ENCODE data around the gene GALNT6. TPM values are rescaled to one million over a fixed set of nuclear protein-coding genes. Genes with fewer than 3 reads are reported as not detected.

GALNT6 gene
- total and polyA plus RNA-seq, 9 of the 15 experiments (the other 6 are each of a cell fraction or from before 2014, with no cell fraction given) = 1.5 to 8.6 (median 5.1) TPM

DNA sequence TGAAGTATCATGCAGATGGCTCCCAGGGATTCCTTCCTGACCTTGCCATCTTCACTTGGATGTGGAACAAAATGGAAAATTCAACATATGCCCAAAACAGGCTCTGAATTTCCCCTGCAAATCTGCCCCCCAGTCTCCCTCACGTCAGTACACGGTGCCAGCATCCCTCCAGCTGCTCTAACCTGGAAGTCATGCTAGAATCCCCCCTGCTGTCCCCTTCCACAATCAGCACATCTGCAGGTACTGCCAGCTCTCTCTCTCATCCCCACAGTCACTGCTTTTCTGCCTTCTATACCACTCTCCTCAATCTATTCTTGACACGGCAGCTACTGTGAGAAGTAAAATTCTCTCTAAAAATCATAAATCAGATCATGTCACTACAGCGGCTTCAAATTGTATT, 21.6 kb downstream of the GALNT6 start:
- POLR2A ChIA-PET = interaction anchor here (0.9 kb wide), 1 partner anchor 9 kb away, joined by 3 read pairs; no protein-coding TSS in a partner anchor
- TF ChIP-seq PURB (CRISPR knock-in tag; IDR thresholded peaks at IDR 0.05; ENCODE audit: low read depth) (no peak), MECOM (CRISPR knock-in tag; IDR thresholded peaks at IDR 0.05) (no peak), EHMT2 (IDR thresholded peaks at IDR 0.05) (no peak), NFIC (IDR thresholded peaks at IDR 0.05) (no peak), NR4A1 (CRISPR knock-in tag; IDR thresholded peaks at IDR 0.05) (no peak), NR4A1 (tag; IDR thresholded peaks at IDR 0.05) (no peak), ZNF444 (CRISPR knock-in tag; IDR thresholded peaks at IDR 0.05) (no peak), SIN3A (IDR thresholded peaks at IDR 0.05; ENCODE audit: borderline replicate concordance in 2 of 2, control insufficient read depth in 1 of 2, low read depth in 2 of 2, low read length in 2 of 2) (no peak), NCOA6 (IDR thresholded peaks at IDR 0.05) (no peak), HMG20B (CRISPR knock-in tag; IDR thresholded peaks at IDR 0.05) (no peak), PHF21A (IDR thresholded peaks at IDR 0.05; ENCODE audit: borderline replicate concordance, low read depth) (no peak), CBFB (CRISPR knock-in tag; IDR thresholded peaks at IDR 0.05) (no peak), PRMT5 (CRISPR knock-in tag; IDR thresholded peaks at IDR 0.05) (no peak)
- TF ChIP-seq, protein P1, sequence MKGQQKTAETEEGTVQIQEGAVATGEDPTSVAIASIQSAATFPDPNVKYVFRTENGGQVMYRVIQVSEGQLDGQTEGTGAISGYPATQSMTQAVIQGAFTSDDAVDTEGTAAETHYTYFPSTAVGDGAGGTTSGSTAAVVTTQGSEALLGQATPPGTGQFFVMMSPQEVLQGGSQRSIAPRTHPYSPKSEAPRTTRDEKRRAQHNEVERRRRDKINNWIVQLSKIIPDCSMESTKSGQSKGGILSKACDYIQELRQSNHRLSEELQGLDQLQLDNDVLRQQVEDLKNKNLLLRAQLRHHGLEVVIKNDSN (CRISPR knock-in tag; IDR thresholded peaks at IDR 0.05) = no peak
- TF ChIP-seq, protein P2, sequence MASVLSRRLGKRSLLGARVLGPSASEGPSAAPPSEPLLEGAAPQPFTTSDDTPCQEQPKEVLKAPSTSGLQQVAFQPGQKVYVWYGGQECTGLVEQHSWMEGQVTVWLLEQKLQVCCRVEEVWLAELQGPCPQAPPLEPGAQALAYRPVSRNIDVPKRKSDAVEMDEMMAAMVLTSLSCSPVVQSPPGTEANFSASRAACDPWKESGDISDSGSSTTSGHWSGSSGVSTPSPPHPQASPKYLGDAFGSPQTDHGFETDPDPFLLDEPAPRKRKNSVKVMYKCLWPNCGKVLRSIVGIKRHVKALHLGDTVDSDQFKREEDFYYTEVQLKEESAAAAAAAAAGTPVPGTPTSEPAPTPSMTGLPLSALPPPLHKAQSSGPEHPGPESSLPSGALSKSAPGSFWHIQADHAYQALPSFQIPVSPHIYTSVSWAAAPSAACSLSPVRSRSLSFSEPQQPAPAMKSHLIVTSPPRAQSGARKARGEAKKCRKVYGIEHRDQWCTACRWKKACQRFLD (CRISPR knock-in tag; IDR thresholded peaks at IDR 0.05) = no peak
- TF ChIP-seq, protein P3, sequence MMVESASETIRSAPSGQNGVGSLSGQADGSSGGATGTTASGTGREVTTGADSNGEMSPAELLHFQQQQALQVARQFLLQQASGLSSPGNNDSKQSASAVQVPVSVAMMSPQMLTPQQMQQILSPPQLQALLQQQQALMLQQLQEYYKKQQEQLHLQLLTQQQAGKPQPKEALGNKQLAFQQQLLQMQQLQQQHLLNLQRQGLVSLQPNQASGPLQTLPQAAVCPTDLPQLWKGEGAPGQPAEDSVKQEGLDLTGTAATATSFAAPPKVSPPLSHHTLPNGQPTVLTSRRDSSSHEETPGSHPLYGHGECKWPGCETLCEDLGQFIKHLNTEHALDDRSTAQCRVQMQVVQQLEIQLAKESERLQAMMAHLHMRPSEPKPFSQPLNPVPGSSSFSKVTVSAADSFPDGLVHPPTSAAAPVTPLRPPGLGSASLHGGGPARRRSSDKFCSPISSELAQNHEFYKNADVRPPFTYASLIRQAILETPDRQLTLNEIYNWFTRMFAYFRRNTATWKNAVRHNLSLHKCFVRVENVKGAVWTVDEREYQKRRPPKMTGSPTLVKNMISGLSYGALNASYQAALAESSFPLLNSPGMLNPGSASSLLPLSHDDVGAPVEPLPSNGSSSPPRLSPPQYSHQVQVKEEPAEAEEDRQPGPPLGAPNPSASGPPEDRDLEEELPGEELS (CRISPR knock-in tag; IDR thresholded peaks at IDR 0.05; ENCODE audit: borderline replicate concordance) = no peak
- TF ChIP-seq, protein P4, sequence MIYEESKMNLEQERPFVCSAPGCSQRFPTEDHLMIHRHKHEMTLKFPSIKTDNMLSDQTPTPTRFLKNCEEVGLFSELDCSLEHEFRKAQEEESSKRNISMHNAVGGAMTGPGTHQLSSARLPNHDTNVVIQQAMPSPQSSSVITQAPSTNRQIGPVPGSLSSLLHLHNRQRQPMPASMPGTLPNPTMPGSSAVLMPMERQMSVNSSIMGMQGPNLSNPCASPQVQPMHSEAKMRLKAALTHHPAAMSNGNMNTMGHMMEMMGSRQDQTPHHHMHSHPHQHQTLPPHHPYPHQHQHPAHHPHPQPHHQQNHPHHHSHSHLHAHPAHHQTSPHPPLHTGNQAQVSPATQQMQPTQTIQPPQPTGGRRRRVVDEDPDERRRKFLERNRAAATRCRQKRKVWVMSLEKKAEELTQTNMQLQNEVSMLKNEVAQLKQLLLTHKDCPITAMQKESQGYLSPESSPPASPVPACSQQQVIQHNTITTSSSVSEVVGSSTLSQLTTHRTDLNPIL (CRISPR knock-in tag; IDR thresholded peaks at IDR 0.05) = no peak
- TF ChIP-seq, protein P5, sequence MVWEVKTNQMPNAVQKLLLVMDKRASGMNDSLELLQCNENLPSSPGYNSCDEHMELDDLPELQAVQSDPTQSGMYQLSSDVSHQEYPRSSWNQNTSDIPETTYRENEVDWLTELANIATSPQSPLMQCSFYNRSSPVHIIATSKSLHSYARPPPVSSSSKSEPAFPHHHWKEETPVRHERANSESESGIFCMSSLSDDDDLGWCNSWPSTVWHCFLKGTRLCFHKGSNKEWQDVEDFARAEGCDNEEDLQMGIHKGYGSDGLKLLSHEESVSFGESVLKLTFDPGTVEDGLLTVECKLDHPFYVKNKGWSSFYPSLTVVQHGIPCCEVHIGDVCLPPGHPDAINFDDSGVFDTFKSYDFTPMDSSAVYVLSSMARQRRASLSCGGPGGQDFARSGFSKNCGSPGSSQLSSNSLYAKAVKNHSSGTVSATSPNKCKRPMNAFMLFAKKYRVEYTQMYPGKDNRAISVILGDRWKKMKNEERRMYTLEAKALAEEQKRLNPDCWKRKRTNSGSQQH (CRISPR knock-in tag; IDR thresholded peaks at IDR 0.05) = no peak

More for the DNA sequence above, 21.6 kb downstream of the GALNT6 start:
- CTCF ChIA-PET (ENCODE audit: low intra/inter-chr PET ratio) = no interaction called here
- intact Hi-C loops (cut with micrococcal nuclease) (no loop called here), in situ Hi-C loops (cut with MboI) (no loop called here)
- DNase-seq (ENCODE audit: extremely low read depth in 1 of 4, low spot score in 3 of 4) = no peak
- BruUV-seq (replicated peaks) = no TSS peak
- FAIRE-seq = peak; percentile 49
- H3K9ac ChIP-seq (ENCODE audit: insufficient read depth in 1 of 2, low read depth in 2 of 2, low read length in 2 of 2) = no peak overlapping the region; a peak in 1 of 4 replicates
- no peak overlapping the region for H2AFZ ChIP-seq (ENCODE audit: low read depth, low read length)
- H3K9me3 ChIP-seq (replicated peaks; ENCODE audit: control insufficient read depth, insufficient read depth, low read depth, low read length) = no peaks in the 10 kb centered on the region
- H3K27ac ChIP-seq (ENCODE audit: extremely low read depth, low read depth, low read length) = no peak overlapping the region
- no peaks in the 10 kb centered on the region for H3K27me3 ChIP-seq (ENCODE audit: control insufficient read depth in 2 of 2, insufficient read depth in 2 of 2, low read length in 2 of 2)
- no peak overlapping the region for H3K4me3 ChIP-seq
- no peaks in the 10 kb centered on the region for H3K79me2 ChIP-seq (ENCODE audit: control insufficient read depth, insufficient read depth, low read length)
- ATAC-seq = no peak
- H3K4me2 ChIP-seq (ENCODE audit: insufficient read depth, low read length) = no peak overlapping the region
- WGBS (ENCODE audit: insufficient coverage, low coverage, missing lambda C conversion rate) = 38% methylated on average over 4 of the region's 4 CpGs
- H3K36me3 ChIP-seq (ENCODE audit: control insufficient read depth, insufficient read depth, low read length) = no peaks in the 10 kb centered on the region
- no peaks in the 10 kb centered on the region; the same call in 1 of the 2 replicates for H4K20me1 ChIP-seq (replicated peaks; ENCODE audit: control insufficient read depth, insufficient read depth, low read length)
- H3K4me1 ChIP-seq (replicated peaks in 1 of 2; ENCODE audit: control insufficient read depth in 2 of 2, insufficient read depth in 2 of 2, low read length in 2 of 2) = peaks cover 12 to 15% of the 10 kb centered on the region in 2 experiments
- no peaks in the 10 kb centered on the region for H3K9me1 ChIP-seq (ENCODE audit: control insufficient read depth, insufficient read depth, low read length)
